Panc1 (cell line): ENCODE data around the gene LRRC26. TPM values are rescaled to one million over a fixed set of nuclear protein-coding genes. Genes with fewer than 3 reads are reported as not detected.

ENCODE experiments used
- ATAC-seq: fragments of 200-7000 bp; cut with Tn5 transposase; 2 replicates; pipeline ENCODE4 v1.9.1; 2020; ENCODE audit warnings: mild to moderate bottlenecking, moderate library complexity
- BruUV-seq: library from RNA; stranded (reverse); fragments of 400-500 nt; replicated peaks from 2 replicates; lab custom pipeline; 2021; lab: Mats Ljungman, UMichigan
- CTCF ChIA-PET: fragments of 300-600 bp; sonication (Branson Sonifier 250); formaldehyde crosslinking; loops from one replicate; lab custom pipeline; 2022; ENCODE audit warnings: antibody characterized with exemption; lab: Charles Lee
- POLR2A ChIA-PET: fragments of 300-600 bp; sonication (Branson Sonifier 250); formaldehyde crosslinking; loops from one replicate; lab custom pipeline; 2022; ENCODE audit warnings: antibody characterized with exemption; lab: Charles Lee
- DNase-seq: peaks from one replicate; pipeline ENCODE4 v3.0.0-alpha.2; 2010; ENCODE audit warnings: low read depth, low spot score
- H3K27ac ChIP-seq: 2 replicates; pipeline ENCODE4 v1.5.1; 2011; ENCODE audit warnings: mild to moderate bottlenecking, low read length, inconsistent platforms
- H3K27me3 ChIP-seq: fragments of 200-500 bp; sonication (Bioruptor generic); 2 replicates; pipeline ENCODE4 v1.6.0; 2014; ENCODE audit warnings: low read length, inconsistent platforms; ENCODE audit not compliant: control insufficient read depth, insufficient read depth
- H3K36me3 ChIP-seq: fragments of 200-500 bp; sonication (Bioruptor generic); 2 replicates; pipeline ENCODE4 v1.5.1; 2014; ENCODE audit warnings: inconsistent platforms, mild to moderate bottlenecking, low read length, moderate library complexity; ENCODE audit not compliant: control insufficient read depth, insufficient read depth
- H3K4me1 ChIP-seq: 2 replicates; pipeline ENCODE4 v1.5.1; 2011; ENCODE audit warnings: inconsistent platforms, mild to moderate bottlenecking, low read length, moderate library complexity; ENCODE audit not compliant: control insufficient read depth, insufficient read depth
- H3K4me3 ChIP-seq, 2 experiments: 2 replicates each; pipeline ENCODE4 v1.5.1; 2011 to 2012; ENCODE audit warnings: low read depth in 2 of 2, low read length in 2 of 2, mild to moderate bottlenecking in 2 of 2, inconsistent platforms in 1 of 2, moderate library complexity in 1 of 2
- H3K9me3 ChIP-seq: fragments of 200-500 bp; sonication (Bioruptor generic); 2 replicates; pipeline ENCODE4 v1.5.1; 2014; ENCODE audit warnings: low read depth, mild to moderate bottlenecking, inconsistent platforms, low read length, moderate library complexity; ENCODE audit not compliant: control insufficient read depth, insufficient read depth
- CTCF ChIP-seq: fragments of 450-650 bp; IDR thresholded peaks from 2 replicates; pipeline ENCODE4 v1.5.1; 2017; ENCODE audit warnings: mild to moderate bottlenecking
- POLR2AphosphoS5 ChIP-seq: IDR thresholded peaks from 2 replicates; pipeline ENCODE4 v1.6.1; 2012; ENCODE audit warnings: mild to moderate bottlenecking, low read depth, low read length, moderate library complexity
- SIN3A ChIP-seq: IDR thresholded peaks from 2 replicates; pipeline ENCODE4 v1.6.1; 2012; ENCODE audit warnings: low read depth, mild to moderate bottlenecking, low read length, moderate library complexity, borderline replicate concordance; ENCODE audit not compliant: insufficient read depth
- TCF7L2 ChIP-seq: IDR thresholded peaks from 2 replicates; pipeline ENCODE4 v1.6.1; 2011; ENCODE audit warnings: mild to moderate bottlenecking, low read depth, low read length, inconsistent platforms
- in situ Hi-C: cut with HindIII; loops from 2 replicates; pipeline ENCODE4 v1.10.0; 2016; ENCODE audit warnings: low sequenced_read_pairs, low pct_unique_long_range_greater_than_20kb
- intact Hi-C: fragments of 100-400 bp; cut with micrococcal nuclease; formaldehyde crosslinking; loops from one replicate; pipeline ENCODE4 v1.10.0; 2022; ENCODE audit not compliant: unreplicated experiment
- total RNA-seq: library from RNA; stranded (reverse); gene quantifications from one replicate; pipeline ENCODE4 v1.2.1, GENCODE V29; 2021; ENCODE audit not compliant: unreplicated experiment
- TF ChIP-seq, protein P1 (sequence below), 2 experiments: IDR thresholded peaks; 2 replicates each; pipeline ENCODE4 v1.6.1; 2011 to 2012; ENCODE audit warnings: low read depth in 2 of 2, control low read depth in 1 of 2, low read length in 1 of 2, mild to moderate bottlenecking in 1 of 2, moderate library complexity in 1 of 2; ENCODE audit not compliant: insufficient read depth in 1 of 2

LRRC26 gene
- total RNA-seq, 1 experiment from 2014 or later: 0.69 TPM

- H3K27me3 ChIP-seq: no peaks in the 10 kb centered on the region
- peak overlapping the region; percentile 74 for H3K27ac ChIP-seq
- peak overlapping the region; percentile 88 to 89 for H3K4me3 ChIP-seq
- intact Hi-C loops (no loop called here), in situ Hi-C loops (no loop called here)
- POLR2A ChIA-PET: no interaction called here
- H3K36me3 ChIP-seq: no peaks in the 10 kb centered on the region; the same call in 1 of the 2 replicates
- BruUV-seq: no TSS peak
- CTCF ChIA-PET: no interaction called here
- ATAC-seq: peak; percentile 7
- TF ChIP-seq POLR2AphosphoS5 (no peak), TCF7L2 (no peak), CTCF (no peak), SIN3A (no peak)
- TF ChIP-seq, protein P1, sequence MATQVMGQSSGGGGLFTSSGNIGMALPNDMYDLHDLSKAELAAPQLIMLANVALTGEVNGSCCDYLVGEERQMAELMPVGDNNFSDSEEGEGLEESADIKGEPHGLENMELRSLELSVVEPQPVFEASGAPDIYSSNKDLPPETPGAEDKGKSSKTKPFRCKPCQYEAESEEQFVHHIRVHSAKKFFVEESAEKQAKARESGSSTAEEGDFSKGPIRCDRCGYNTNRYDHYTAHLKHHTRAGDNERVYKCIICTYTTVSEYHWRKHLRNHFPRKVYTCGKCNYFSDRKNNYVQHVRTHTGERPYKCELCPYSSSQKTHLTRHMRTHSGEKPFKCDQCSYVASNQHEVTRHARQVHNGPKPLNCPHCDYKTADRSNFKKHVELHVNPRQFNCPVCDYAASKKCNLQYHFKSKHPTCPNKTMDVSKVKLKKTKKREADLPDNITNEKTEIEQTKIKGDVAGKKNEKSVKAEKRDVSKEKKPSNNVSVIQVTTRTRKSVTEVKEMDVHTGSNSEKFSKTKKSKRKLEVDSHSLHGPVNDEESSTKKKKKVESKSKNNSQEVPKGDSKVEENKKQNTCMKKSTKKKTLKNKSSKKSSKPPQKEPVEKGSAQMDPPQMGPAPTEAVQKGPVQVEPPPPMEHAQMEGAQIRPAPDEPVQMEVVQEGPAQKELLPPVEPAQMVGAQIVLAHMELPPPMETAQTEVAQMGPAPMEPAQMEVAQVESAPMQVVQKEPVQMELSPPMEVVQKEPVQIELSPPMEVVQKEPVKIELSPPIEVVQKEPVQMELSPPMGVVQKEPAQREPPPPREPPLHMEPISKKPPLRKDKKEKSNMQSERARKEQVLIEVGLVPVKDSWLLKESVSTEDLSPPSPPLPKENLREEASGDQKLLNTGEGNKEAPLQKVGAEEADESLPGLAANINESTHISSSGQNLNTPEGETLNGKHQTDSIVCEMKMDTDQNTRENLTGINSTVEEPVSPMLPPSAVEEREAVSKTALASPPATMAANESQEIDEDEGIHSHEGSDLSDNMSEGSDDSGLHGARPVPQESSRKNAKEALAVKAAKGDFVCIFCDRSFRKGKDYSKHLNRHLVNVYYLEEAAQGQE (IDR thresholded peaks at IDR 0.05; ENCODE audit: insufficient read depth in 1 of 2, low read depth in 2 of 2, low read length in 1 of 2): no peak
- H3K4me1 ChIP-seq: peaks cover 23% of the 10 kb centered on the region
- no peak for DNase-seq
- no peaks in the 10 kb centered on the region for H3K9me3 ChIP-seq
Observed at GRCh38 chr9:137188086-137188489, 18.2 kb upstream of the LRRC26 start.

GRCh38 chr9:137187386-137187785 lies 17.5 kb upstream of the LRRC26 start:
- intact Hi-C loops (no loop called here), in situ Hi-C loops (no loop called here)
- peak overlapping the region; percentile 88 to 89 for H3K4me3 ChIP-seq
- ChIA-PET CTCF (no interaction called here), POLR2A (no interaction called here)
- no TSS peak for BruUV-seq
- TF ChIP-seq, protein P1 (IDR thresholded peaks at IDR 0.05; ENCODE audit: insufficient read depth in 1 of 2, low read depth in 2 of 2, low read length in 1 of 2): no peak
- no peak for TF ChIP-seq POLR2AphosphoS5
- no peak for TF ChIP-seq TCF7L2
- no peak for TF ChIP-seq SIN3A
- no peak for TF ChIP-seq CTCF
- H3K4me1 ChIP-seq: peaks cover 18% of the 10 kb centered on the region
- peak overlapping the region; percentile 74 for H3K27ac ChIP-seq
- ATAC-seq: no peak
- no peak for DNase-seq
- H3K36me3 ChIP-seq: no peaks in the 10 kb centered on the region; the same call in 1 of the 2 replicates
- H3K27me3 ChIP-seq: no peaks in the 10 kb centered on the region
- H3K9me3 ChIP-seq: no peaks in the 10 kb centered on the region
